H9 (cell line): ENCODE measurements around the gene ASPSCR1. TPM values are rescaled to one million over a fixed set of nuclear protein-coding genes. Genes with fewer than 3 reads are reported as not detected.

Experiments
- DNase-seq: peaks from one replicate; pipeline ENCODE4 v3.0.0-alpha.2; 2017
- H2AFZ ChIP-seq: one replicate; pipeline ENCODE4 v1.6.1; 2013; ENCODE audit warnings: mild to moderate bottlenecking, low read length, control low read depth, moderate library complexity
- H2AK5ac ChIP-seq: 2 replicates; pipeline ENCODE4 v1.6.1; 2013; ENCODE audit warnings: low read length, control low read depth, mixed read lengths; ENCODE audit not compliant: insufficient read length
- H2BK120ac ChIP-seq: one replicate; pipeline ENCODE4 v1.6.1; 2013; ENCODE audit warnings: low read depth, mild to moderate bottlenecking, low read length, control low read depth, inconsistent platforms; ENCODE audit not compliant: poor library complexity, severe bottlenecking
- H2BK12ac ChIP-seq: 2 replicates; pipeline ENCODE4 v1.6.1; 2013; ENCODE audit warnings: low read length, control low read depth, mixed read lengths, low read depth; ENCODE audit not compliant: insufficient read length
- H2BK15ac ChIP-seq: 2 replicates; pipeline ENCODE4 v1.6.1; 2013; ENCODE audit warnings: low read depth, low read length, control low read depth
- H2BK20ac ChIP-seq: one replicate; pipeline ENCODE4 v1.6.1; 2013; ENCODE audit warnings: low read depth, mild to moderate bottlenecking, low read length, control low read depth, inconsistent platforms; ENCODE audit not compliant: poor library complexity, severe bottlenecking
- H2BK5ac ChIP-seq: 2 replicates; pipeline ENCODE4 v1.6.1; 2013; ENCODE audit warnings: low read length, control low read depth, mixed read lengths; ENCODE audit not compliant: insufficient read length
- H3K14ac ChIP-seq: 2 replicates; pipeline ENCODE4 v1.6.1; 2013; ENCODE audit warnings: low read length, control low read depth; ENCODE audit not compliant: insufficient read depth
- H3K18ac ChIP-seq: 2 replicates; pipeline ENCODE4 v1.6.1; 2013; ENCODE audit warnings: low read depth, mild to moderate bottlenecking, mixed read lengths, low read length, control low read depth; ENCODE audit not compliant: insufficient read length
- H3K23ac ChIP-seq: 2 replicates; pipeline ENCODE4 v1.6.1; 2013; ENCODE audit warnings: low read length, control low read depth, mixed read lengths, low read depth; ENCODE audit not compliant: insufficient read length
- H3K23me2 ChIP-seq: 2 replicates; pipeline ENCODE4 v1.6.1; 2013; ENCODE audit warnings: low read depth, mild to moderate bottlenecking, mixed read lengths, low read length, control low read depth; ENCODE audit not compliant: insufficient read length, poor library complexity, severe bottlenecking
- H3K27ac ChIP-seq: 2 replicates; pipeline ENCODE4 v1.5.1; 2013; ENCODE audit warnings: low read length, control low read depth, mixed read lengths, low read depth; ENCODE audit not compliant: insufficient read length
- H3K27me3 ChIP-seq: 2 replicates; pipeline ENCODE4 v1.6.1; 2013; ENCODE audit warnings: low read length, control low read depth, inconsistent platforms; ENCODE audit not compliant: insufficient read depth
- H3K4ac ChIP-seq: 2 replicates; pipeline ENCODE4 v1.6.1; 2013; ENCODE audit warnings: low read depth, mild to moderate bottlenecking, control low read depth, inconsistent platforms, low read length, moderate library complexity
- H3K4me1 ChIP-seq: 2 replicates; pipeline ENCODE4 v1.6.1; 2013; ENCODE audit warnings: low read length, control low read depth, inconsistent platforms; ENCODE audit not compliant: insufficient read depth
- H3K4me2 ChIP-seq: 2 replicates; pipeline ENCODE4 v1.6.1; 2013; ENCODE audit warnings: low read length, control low read depth, mixed read lengths; ENCODE audit not compliant: insufficient read length, insufficient read depth
- H3K56ac ChIP-seq: 2 replicates; pipeline ENCODE4 v1.6.1; 2013; ENCODE audit warnings: low read depth, mild to moderate bottlenecking, mixed read lengths, low read length, control low read depth; ENCODE audit not compliant: insufficient read length
- H3K79me1 ChIP-seq: 2 replicates; pipeline ENCODE4 v1.6.1; 2013; ENCODE audit warnings: low read depth, mild to moderate bottlenecking, moderate library complexity, low read length, control low read depth, inconsistent platforms; ENCODE audit not compliant: insufficient read depth, poor library complexity, severe bottlenecking
- H3K79me2 ChIP-seq: 2 replicates; pipeline ENCODE4 v1.6.1; 2013; ENCODE audit warnings: low read length, control low read depth, inconsistent platforms; ENCODE audit not compliant: insufficient read depth
- H3K9ac ChIP-seq: 2 replicates; pipeline ENCODE4 v1.6.1; 2013; ENCODE audit warnings: low read length, control low read depth, mixed read lengths; ENCODE audit not compliant: insufficient read length; ENCODE audit errors: extremely low read depth
- H3K9me3 ChIP-seq: one replicate; pipeline ENCODE4 v1.6.1; 2013; ENCODE audit warnings: low read depth, low read length, inconsistent platforms; ENCODE audit not compliant: control insufficient read depth
- H3T11ph ChIP-seq: one replicate; pipeline ENCODE4 v1.6.1; 2013; ENCODE audit warnings: mild to moderate bottlenecking, low read length, control low read depth, inconsistent platforms
- H4K20me1 ChIP-seq: one replicate; pipeline ENCODE4 v1.6.1; 2013; ENCODE audit not compliant: control insufficient read depth, insufficient read length, insufficient read depth
- H4K5ac ChIP-seq: 2 replicates; pipeline ENCODE4 v1.6.1; 2013; ENCODE audit warnings: low read depth, mild to moderate bottlenecking, mixed read lengths, low read length, control low read depth; ENCODE audit not compliant: insufficient read length
- H4K8ac ChIP-seq: replicated peaks from 2 replicates; pipeline ENCODE4 v1.6.1; 2013; ENCODE audit warnings: low read length, control low read depth, mixed read lengths, low read depth; ENCODE audit not compliant: insufficient read length
- H4K91ac ChIP-seq: 2 replicates; pipeline ENCODE4 v1.6.1; 2013; ENCODE audit warnings: low read depth, mild to moderate bottlenecking, moderate library complexity, mixed read lengths, low read length, control low read depth; ENCODE audit not compliant: insufficient read length
- H3K27ac Mint-ChIP-seq, 3 experiments: 2 replicates in 2 of 3; 3 replicates in 1 of 3; pipeline ENCODE4 v1.8.0; 2020 to 2021; ENCODE audit warnings: mixed read lengths in 3 of 3, mild to moderate bottlenecking in 1 of 3, moderate library complexity in 1 of 3
- H3K27me3 Mint-ChIP-seq: 2 replicates; pipeline ENCODE4 v1.8.0; 2021; ENCODE audit warnings: low read depth, mild to moderate bottlenecking, moderate library complexity, mixed read lengths
- H3K36me3 Mint-ChIP-seq, 3 experiments: 2 replicates in 2 of 3; 3 replicates in 1 of 3; pipeline ENCODE4 v1.8.0; 2020 to 2021; ENCODE audit warnings: low read depth in 3 of 3, mixed read lengths in 3 of 3; ENCODE audit not compliant: insufficient read depth in 1 of 3
- H3K4me1 Mint-ChIP-seq, 2 experiments: 2 replicates each; pipeline ENCODE4 v1.8.0; 2020; ENCODE audit warnings: mixed read lengths in 2 of 2
- H3K4me3 Mint-ChIP-seq, 2 experiments: 2 replicates in 1 of 2; 3 replicates in 1 of 2; pipeline ENCODE4 v1.8.0; 2020 to 2021; ENCODE audit warnings: mild to moderate bottlenecking in 2 of 2, mixed read lengths in 2 of 2, moderate library complexity in 1 of 2
- H3K9me3 Mint-ChIP-seq, 2 experiments: 2 replicates in 1 of 2; 3 replicates in 1 of 2; pipeline ENCODE4 v1.8.0; 2020; ENCODE audit warnings: mild to moderate bottlenecking in 2 of 2, mixed read lengths in 2 of 2, moderate library complexity in 1 of 2
- WGBS: extraction: QIAGEN DNeasy Blood & Tissue Kit; methylation state at CpG from one replicate; pipeline ENCODE4 v1.1.7; 2013; ENCODE audit warnings: missing lambda C conversion rate, low lambda C conversion rate, mixed read lengths; ENCODE audit not compliant: insufficient read length; ENCODE audit errors: extremely low coverage; 5-methylcytosine and 5-hydroxymethylcytosine counted together
- total RNA-seq: library from RNA; stranded (reverse); gene quantifications from 2 replicates; pipeline ENCODE4 v1.2.1, GENCODE V29; 2021
- TF ChIP-seq, protein P1 (sequence below): fragments of 200-600 bp; sonication (generic); conservative IDR thresholded peaks from 3 replicates; pipeline ENCODE4 v1.8.0; 2021; ENCODE audit warnings: antibody characterized with exemption, mild to moderate bottlenecking

ASPSCR1 gene
- total RNA-seq, 1 experiment from 2014 or later = 50.9 TPM

DNA sequence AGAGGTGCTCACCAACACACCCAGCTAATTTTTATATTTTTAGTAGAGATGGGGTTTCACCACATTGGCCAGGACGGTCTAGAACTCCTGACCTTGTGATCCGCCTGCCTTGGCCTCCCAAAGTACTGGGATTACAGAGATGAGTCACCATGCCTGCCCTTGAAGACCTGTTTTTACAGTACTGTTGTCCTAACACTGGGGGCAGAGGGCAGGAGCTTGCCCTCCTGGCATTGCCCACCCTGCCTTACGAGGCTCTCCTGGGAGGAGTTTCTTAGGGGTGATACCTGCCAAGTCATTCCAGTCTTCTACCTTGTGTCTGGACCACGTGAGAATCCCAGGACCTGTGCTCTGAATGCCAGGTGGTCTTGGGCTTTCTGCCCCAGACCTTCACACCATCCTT, 2.7 kb downstream of the ASPSCR1 start:
- Mint-ChIP-seq H3K4me3 (no peak overlapping the region), H3K36me3 (peaks cover 3 to 42% (median 37%) of the 10 kb centered on the region in 3 experiments), H3K27me3 (peaks cover 19% of the 10 kb centered on the region), H3K27ac (no peak overlapping the region), H3K9me3 (peaks cover 0 to under 1% of the 10 kb centered on the region in 2 experiments; a peak in 2 of 5 replicates), H3K4me1 (peaks cover 9 to 16% of the 10 kb centered on the region in 2 experiments; a peak in 3 of 4 replicates)
- WGBS = no CpG with 5 or more reads among the region's 4 CpGs
- Histone ChIP-seq H4K5ac (no peak overlapping the region), H3K56ac (no peak overlapping the region), H4K91ac (no peak overlapping the region), H3K9me3 (no peaks in the 10 kb centered on the region), H2AK5ac (no peak overlapping the region), H2BK120ac (no peak overlapping the region), H4K8ac (no peak overlapping the region), H3K23me2 (peaks cover 12% of the 10 kb centered on the region), H3K9ac (no peak overlapping the region), H3K79me2 (no peaks in the 10 kb centered on the region), H2BK15ac (no peak overlapping the region), H4K20me1 (no peaks in the 10 kb centered on the region), H2AFZ (no peak overlapping the region), H2BK12ac (no peak overlapping the region), H3K4ac (no peak overlapping the region), H2BK5ac (no peak overlapping the region), H3K27me3 (peaks cover 3% of the 10 kb centered on the region), H3T11ph (no peak overlapping the region), H3K27ac (no peak overlapping the region), H3K23ac (no peak overlapping the region), H3K79me1 (no peaks in the 10 kb centered on the region), H3K14ac (no peak overlapping the region), H3K18ac (no peak overlapping the region), H3K4me1 (no peaks in the 10 kb centered on the region), H2BK20ac (no peak overlapping the region), H3K4me2 (no peak overlapping the region)
- no peak for DNase-seq
- TF ChIP-seq, protein P1, sequence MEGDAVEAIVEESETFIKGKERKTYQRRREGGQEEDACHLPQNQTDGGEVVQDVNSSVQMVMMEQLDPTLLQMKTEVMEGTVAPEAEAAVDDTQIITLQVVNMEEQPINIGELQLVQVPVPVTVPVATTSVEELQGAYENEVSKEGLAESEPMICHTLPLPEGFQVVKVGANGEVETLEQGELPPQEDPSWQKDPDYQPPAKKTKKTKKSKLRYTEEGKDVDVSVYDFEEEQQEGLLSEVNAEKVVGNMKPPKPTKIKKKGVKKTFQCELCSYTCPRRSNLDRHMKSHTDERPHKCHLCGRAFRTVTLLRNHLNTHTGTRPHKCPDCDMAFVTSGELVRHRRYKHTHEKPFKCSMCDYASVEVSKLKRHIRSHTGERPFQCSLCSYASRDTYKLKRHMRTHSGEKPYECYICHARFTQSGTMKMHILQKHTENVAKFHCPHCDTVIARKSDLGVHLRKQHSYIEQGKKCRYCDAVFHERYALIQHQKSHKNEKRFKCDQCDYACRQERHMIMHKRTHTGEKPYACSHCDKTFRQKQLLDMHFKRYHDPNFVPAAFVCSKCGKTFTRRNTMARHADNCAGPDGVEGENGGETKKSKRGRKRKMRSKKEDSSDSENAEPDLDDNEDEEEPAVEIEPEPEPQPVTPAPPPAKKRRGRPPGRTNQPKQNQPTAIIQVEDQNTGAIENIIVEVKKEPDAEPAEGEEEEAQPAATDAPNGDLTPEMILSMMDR = no peak
